CD14-positive monocyte (primary cell): ENCODE measurements around the gene C1orf87. TPM values are rescaled to one million over a fixed set of nuclear protein-coding genes. Genes with fewer than 3 reads are reported as not detected.

Source experiments
- DNase-seq, 3 donors: peaks; one replicate each; pipeline ENCODE4 v3.0.0-alpha.2; 2011 to 2022
- H2AFZ ChIP-seq: 2 replicates; pipeline ENCODE4 v1.6.0; 2012; ENCODE audit warnings: mild to moderate bottlenecking, low read depth, low read length, inconsistent platforms; ENCODE audit not compliant: insufficient read depth, poor library complexity, severe bottlenecking
- H3K27ac ChIP-seq, 2 donors: 1 replicate in 1 of 2; 2 replicates in 1 of 2; pipeline ENCODE4 v1.5.1; 2012 to 2013; ENCODE audit warnings: low read length in 2 of 2, control low read depth in 1 of 2, inconsistent platforms in 1 of 2, low read depth in 1 of 2, mild to moderate bottlenecking in 1 of 2
- H3K27me3 ChIP-seq, 2 donors: one replicate each; pipeline versions ENCODE4 v1.6.0 to v1.6.1; 2011 to 2013; ENCODE audit warnings: low read length in 2 of 2; ENCODE audit not compliant: control insufficient read depth in 2 of 2, insufficient read depth in 2 of 2
- H3K36me3 ChIP-seq, 2 donors: replicated peaks in 1 of 2; 1 replicate in 1 of 2; 2 replicates in 1 of 2; pipeline versions ENCODE4 v1.5.1 to v1.6.1; 2012 to 2013; ENCODE audit warnings: low read length in 2 of 2, control low read depth in 1 of 2, inconsistent platforms in 1 of 2, mild to moderate bottlenecking in 1 of 2; ENCODE audit not compliant: insufficient read depth in 2 of 2, control insufficient read depth in 1 of 2
- H3K4me1 ChIP-seq, 2 donors: 1 replicate in 1 of 2; 2 replicates in 1 of 2; pipeline versions ENCODE4 v1.5.1 to v1.6.1; 2012 to 2013; ENCODE audit warnings: low read length in 2 of 2, control low read depth in 1 of 2, inconsistent platforms in 1 of 2, mild to moderate bottlenecking in 1 of 2, moderate library complexity in 1 of 2; ENCODE audit not compliant: insufficient read depth in 2 of 2, control insufficient read depth in 1 of 2
- H3K4me2 ChIP-seq: replicated peaks from 2 replicates; pipeline ENCODE3; 2012; ENCODE audit warnings: low read length, moderate library complexity, mild to moderate bottlenecking; ENCODE audit not compliant: poor library complexity, severe bottlenecking; ENCODE audit errors: extremely low read depth
- H3K4me3 ChIP-seq, 3 experiments: fragments of 200-600 bp in 1 of 3; sonication (generic) in 1 of 3; replicated peaks in 1 of 3; 1 replicate in 2 of 3; 2 replicates in 1 of 3; pipeline ENCODE4 v1.5.1; 2011 to 2013; ENCODE audit warnings: low read length in 3 of 3, mild to moderate bottlenecking in 3 of 3, control low read depth in 2 of 3, low read depth in 2 of 3, inconsistent platforms in 1 of 3, moderate library complexity in 1 of 3
- H3K79me2 ChIP-seq: 2 replicates; pipeline ENCODE4 v1.6.0; 2012; ENCODE audit warnings: mild to moderate bottlenecking, control low read depth, inconsistent platforms, low read length, moderate library complexity; ENCODE audit not compliant: insufficient read depth
- H3K9ac ChIP-seq: 2 replicates; pipeline ENCODE4 v1.6.0; 2017; ENCODE audit warnings: low read length, mild to moderate bottlenecking; ENCODE audit not compliant: insufficient read depth, poor library complexity, severe bottlenecking
- H3K9me3 ChIP-seq, 2 donors: replicated peaks in 1 of 2; 1 replicate in 1 of 2; 2 replicates in 1 of 2; pipeline versions ENCODE4 v1.5.1 to v1.6.1; 2012 to 2013; ENCODE audit warnings: low read length in 2 of 2, control low read depth in 1 of 2; ENCODE audit not compliant: control insufficient read depth in 1 of 2, insufficient read depth in 1 of 2
- H4K20me1 ChIP-seq: 2 replicates; pipeline ENCODE4 v1.6.0; 2012; ENCODE audit warnings: mild to moderate bottlenecking, low read length, control low read depth, moderate library complexity; ENCODE audit not compliant: insufficient read depth
- H3K27ac Mint-ChIP-seq, 7 donors: one replicate each; pipeline ENCODE4 v1.8.0; 2020; ENCODE audit warnings: mild to moderate bottlenecking in 7 of 7, mixed read lengths in 7 of 7, moderate library complexity in 6 of 7, inconsistent platforms in 2 of 7
- H3K27me3 Mint-ChIP-seq, 3 donors: one replicate each; pipeline ENCODE4 v1.8.0; 2021 to 2022; ENCODE audit warnings: low read depth in 3 of 3, mild to moderate bottlenecking in 3 of 3, mixed read lengths in 3 of 3, moderate library complexity in 3 of 3, inconsistent platforms in 1 of 3
- H3K36me3 Mint-ChIP-seq, 2 donors: one replicate each; pipeline ENCODE4 v1.8.0; 2020; ENCODE audit warnings: mixed read lengths in 2 of 2, inconsistent platforms in 1 of 2, mild to moderate bottlenecking in 1 of 2
- H3K4me1 Mint-ChIP-seq: one replicate; pipeline ENCODE4 v1.8.0; 2020; ENCODE audit warnings: mild to moderate bottlenecking, mixed read lengths
- H3K4me3 Mint-ChIP-seq, 2 donors: one replicate each; pipeline ENCODE4 v1.8.0; 2020; ENCODE audit warnings: mild to moderate bottlenecking in 2 of 2, mixed read lengths in 2 of 2, moderate library complexity in 1 of 2
- H3K9me3 Mint-ChIP-seq, 7 donors: one replicate each; pipeline ENCODE4 v1.8.0; 2020 to 2022; ENCODE audit warnings: mixed read lengths in 7 of 7, mild to moderate bottlenecking in 6 of 7, moderate library complexity in 6 of 7, inconsistent platforms in 2 of 7
- WGBS: methylation state at CpG from one replicate; pipeline ENCODE4 v1.1.5; 2013; ENCODE audit warnings: missing lambda C conversion rate; ENCODE audit not compliant: insufficient coverage; 5-methylcytosine and 5-hydroxymethylcytosine counted together
- intact Hi-C, 2 donors: fragments of 100-400 bp; cut with micrococcal nuclease; formaldehyde crosslinking; loops; one replicate each; pipeline versions ENCODE4 v1.15.0 to v1.15.1; 2023
- polyA plus RNA-seq, 3 donors: library from polyadenylated mRNA; depleted of rRNA in 1 of 3; unstranded in 2 of 3; stranded (reverse) in 1 of 3; fragments of 300-500 nt in 2 of 3; fragments of >200 nt in 1 of 3; fragmentation: Illumina TruSeq in 2 of 3; gene quantifications; 1 replicate in 2 of 3; 2 replicates in 1 of 3; pipeline ENCODE4 v1.2.3, GENCODE V29; 2012 to 2021
- TF ChIP-seq, protein P1 (sequence below): fragments of 200-600 bp; IDR thresholded peaks from one replicate; pipeline ENCODE4 v1.8.0; 2022; ENCODE audit warnings: antibody characterized with exemption, mild to moderate bottlenecking

Gene C1orf87
- polyA plus RNA-seq, 3 donors = not detected

DNA sequence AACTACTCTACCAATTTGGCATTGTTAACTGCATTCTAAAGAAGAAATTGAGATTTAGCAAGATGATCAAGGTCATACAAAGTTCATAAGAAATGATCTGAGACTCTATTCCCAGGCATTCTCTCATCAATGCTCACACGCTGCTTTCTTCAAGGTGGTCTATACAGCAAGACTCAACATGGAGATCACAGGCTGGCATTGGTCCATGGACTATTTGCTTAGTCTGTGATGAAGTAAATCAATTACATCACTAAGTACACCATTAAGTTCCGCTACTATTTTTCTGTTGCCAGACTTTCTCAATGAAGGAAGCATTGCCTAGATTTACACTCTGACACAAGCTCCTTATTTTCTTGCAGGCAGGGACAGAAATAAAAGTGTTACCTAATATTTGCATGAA lies 95.1 kb downstream of the C1orf87 start:
- Histone ChIP-seq H3K4me2 (no peak overlapping the region), H3K36me3 (no peaks in the 10 kb centered on the region), H2AFZ (no peak overlapping the region), H4K20me1 (no peaks in the 10 kb centered on the region), H3K4me3 (no peak overlapping the region), H3K79me2 (no peaks in the 10 kb centered on the region), H3K4me1 (no peaks in the 10 kb centered on the region), H3K27ac (no peak overlapping the region), H3K9me3 (no peaks in the 10 kb centered on the region), H3K27me3 (peaks cover 0 to 4% of the 10 kb centered on the region in 2 donors), H3K9ac (no peak overlapping the region)
- DNase-seq = no peak
- WGBS = no CpG with 5 or more reads among the region's 2 CpGs
- Mint-ChIP-seq H3K4me1 (peaks cover 2% of the 10 kb centered on the region), H3K9me3 (no peaks in the 10 kb centered on the region), H3K27ac (no peak overlapping the region), H3K4me3 (no peak overlapping the region), H3K27me3 (peaks cover 0 to 5% (median 0%) of the 10 kb centered on the region in 3 donors), H3K36me3 (no peaks in the 10 kb centered on the region)
- TF ChIP-seq, protein P1, sequence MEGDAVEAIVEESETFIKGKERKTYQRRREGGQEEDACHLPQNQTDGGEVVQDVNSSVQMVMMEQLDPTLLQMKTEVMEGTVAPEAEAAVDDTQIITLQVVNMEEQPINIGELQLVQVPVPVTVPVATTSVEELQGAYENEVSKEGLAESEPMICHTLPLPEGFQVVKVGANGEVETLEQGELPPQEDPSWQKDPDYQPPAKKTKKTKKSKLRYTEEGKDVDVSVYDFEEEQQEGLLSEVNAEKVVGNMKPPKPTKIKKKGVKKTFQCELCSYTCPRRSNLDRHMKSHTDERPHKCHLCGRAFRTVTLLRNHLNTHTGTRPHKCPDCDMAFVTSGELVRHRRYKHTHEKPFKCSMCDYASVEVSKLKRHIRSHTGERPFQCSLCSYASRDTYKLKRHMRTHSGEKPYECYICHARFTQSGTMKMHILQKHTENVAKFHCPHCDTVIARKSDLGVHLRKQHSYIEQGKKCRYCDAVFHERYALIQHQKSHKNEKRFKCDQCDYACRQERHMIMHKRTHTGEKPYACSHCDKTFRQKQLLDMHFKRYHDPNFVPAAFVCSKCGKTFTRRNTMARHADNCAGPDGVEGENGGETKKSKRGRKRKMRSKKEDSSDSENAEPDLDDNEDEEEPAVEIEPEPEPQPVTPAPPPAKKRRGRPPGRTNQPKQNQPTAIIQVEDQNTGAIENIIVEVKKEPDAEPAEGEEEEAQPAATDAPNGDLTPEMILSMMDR = no peak
- intact Hi-C loops = loop anchor here (2.0 to 10.0 kb wide), 4 partner anchors 1056 to 1874 kb away; no protein-coding TSS in a partner anchor

DNA sequence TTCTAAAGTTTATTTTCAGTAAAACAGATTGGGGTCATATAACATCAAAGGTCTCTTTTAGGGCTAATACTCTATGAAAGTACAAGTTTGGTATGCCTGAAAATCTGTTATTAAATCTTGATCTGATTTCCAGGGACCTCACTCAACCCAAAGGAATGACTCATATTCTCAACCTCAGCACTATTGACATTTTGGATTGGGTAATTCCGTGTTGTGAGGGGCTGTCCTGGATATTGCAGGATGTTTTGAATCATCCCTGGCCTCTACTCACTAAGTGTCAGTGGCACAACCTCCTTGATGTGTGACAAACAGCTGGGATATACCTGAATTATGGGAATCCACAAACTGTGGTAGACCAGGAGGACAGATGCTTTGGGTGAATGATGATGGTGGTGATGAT lies 95.5 kb downstream of the C1orf87 start:
- no peak overlapping the region for H3K4me2 ChIP-seq
- H3K4me3 ChIP-seq = no peak overlapping the region
- Mint-ChIP-seq H3K36me3 (no peaks in the 10 kb centered on the region), H3K27me3 (peaks cover 0 to 5% (median 0%) of the 10 kb centered on the region in 3 donors), H3K4me1 (peaks cover 2% of the 10 kb centered on the region), H3K9me3 (no peaks in the 10 kb centered on the region), H3K4me3 (no peak overlapping the region), H3K27ac (no peak overlapping the region)
- DNase-seq = no peak
- H3K9ac ChIP-seq = no peak overlapping the region
- no CpG with 5 or more reads among the region's 1 CpG for WGBS
- no peaks in the 10 kb centered on the region for H4K20me1 ChIP-seq
- H3K27me3 ChIP-seq = peaks cover 0 to 4% of the 10 kb centered on the region in 2 donors
- no peaks in the 10 kb centered on the region for H3K9me3 ChIP-seq
- no peaks in the 10 kb centered on the region for H3K79me2 ChIP-seq
- H3K27ac ChIP-seq = no peak overlapping the region
- H2AFZ ChIP-seq = no peak overlapping the region
- no peaks in the 10 kb centered on the region for H3K36me3 ChIP-seq
- TF ChIP-seq, protein P1 = no peak
- intact Hi-C loops = loop anchor here (2.0 to 10.0 kb wide), 4 partner anchors 1057 to 1875 kb away; no protein-coding TSS in a partner anchor
- no peaks in the 10 kb centered on the region for H3K4me1 ChIP-seq
